Fibroblast of villous mesenchyme (primary cell): Measurements from ENCODE around the gene SMAD6. TPM values are rescaled to one million over a fixed set of nuclear protein-coding genes. Genes with fewer than 3 reads are reported as not detected.

Experiments used
- DNase-seq: peaks from one replicate; pipeline ENCODE4 v3.0.0-alpha.2; 2010; ENCODE audit warnings: low read depth
- H3K4me3 ChIP-seq: 2 replicates; pipeline ENCODE4 v1.5.1; 2011; ENCODE audit warnings: low read depth, mild to moderate bottlenecking, low read length
- total RNA-seq: library from RNA; depleted of rRNA; stranded (reverse); fragments of >200 nt; gene quantifications from 2 replicates; pipeline ENCODE4 v1.2.3, GENCODE V29; 2012
- TF ChIP-seq, protein P1 (sequence below): IDR thresholded peaks from 2 replicates; pipeline ENCODE4 v1.5.1; 2012; ENCODE audit warnings: low read depth, mild to moderate bottlenecking, low read length; ENCODE audit not compliant: insufficient read depth

SMAD6 gene
- total RNA-seq, 1 donor = 3.0 TPM

GRCh38 chr15:66787489-66787871 lies 85.4 kb downstream of the SMAD6 start:
- H3K4me3 ChIP-seq = no peak overlapping the region
- TF ChIP-seq, protein P1, sequence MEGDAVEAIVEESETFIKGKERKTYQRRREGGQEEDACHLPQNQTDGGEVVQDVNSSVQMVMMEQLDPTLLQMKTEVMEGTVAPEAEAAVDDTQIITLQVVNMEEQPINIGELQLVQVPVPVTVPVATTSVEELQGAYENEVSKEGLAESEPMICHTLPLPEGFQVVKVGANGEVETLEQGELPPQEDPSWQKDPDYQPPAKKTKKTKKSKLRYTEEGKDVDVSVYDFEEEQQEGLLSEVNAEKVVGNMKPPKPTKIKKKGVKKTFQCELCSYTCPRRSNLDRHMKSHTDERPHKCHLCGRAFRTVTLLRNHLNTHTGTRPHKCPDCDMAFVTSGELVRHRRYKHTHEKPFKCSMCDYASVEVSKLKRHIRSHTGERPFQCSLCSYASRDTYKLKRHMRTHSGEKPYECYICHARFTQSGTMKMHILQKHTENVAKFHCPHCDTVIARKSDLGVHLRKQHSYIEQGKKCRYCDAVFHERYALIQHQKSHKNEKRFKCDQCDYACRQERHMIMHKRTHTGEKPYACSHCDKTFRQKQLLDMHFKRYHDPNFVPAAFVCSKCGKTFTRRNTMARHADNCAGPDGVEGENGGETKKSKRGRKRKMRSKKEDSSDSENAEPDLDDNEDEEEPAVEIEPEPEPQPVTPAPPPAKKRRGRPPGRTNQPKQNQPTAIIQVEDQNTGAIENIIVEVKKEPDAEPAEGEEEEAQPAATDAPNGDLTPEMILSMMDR = no peak
- DNase-seq = no peak

- no peak overlapping the region for H3K4me3 ChIP-seq
- TF ChIP-seq, protein P1 = no peak
- DNase-seq = no peak
Measured at GRCh38 chr15:66788024-66788423, 86.0 kb downstream of the SMAD6 start.

DNA sequence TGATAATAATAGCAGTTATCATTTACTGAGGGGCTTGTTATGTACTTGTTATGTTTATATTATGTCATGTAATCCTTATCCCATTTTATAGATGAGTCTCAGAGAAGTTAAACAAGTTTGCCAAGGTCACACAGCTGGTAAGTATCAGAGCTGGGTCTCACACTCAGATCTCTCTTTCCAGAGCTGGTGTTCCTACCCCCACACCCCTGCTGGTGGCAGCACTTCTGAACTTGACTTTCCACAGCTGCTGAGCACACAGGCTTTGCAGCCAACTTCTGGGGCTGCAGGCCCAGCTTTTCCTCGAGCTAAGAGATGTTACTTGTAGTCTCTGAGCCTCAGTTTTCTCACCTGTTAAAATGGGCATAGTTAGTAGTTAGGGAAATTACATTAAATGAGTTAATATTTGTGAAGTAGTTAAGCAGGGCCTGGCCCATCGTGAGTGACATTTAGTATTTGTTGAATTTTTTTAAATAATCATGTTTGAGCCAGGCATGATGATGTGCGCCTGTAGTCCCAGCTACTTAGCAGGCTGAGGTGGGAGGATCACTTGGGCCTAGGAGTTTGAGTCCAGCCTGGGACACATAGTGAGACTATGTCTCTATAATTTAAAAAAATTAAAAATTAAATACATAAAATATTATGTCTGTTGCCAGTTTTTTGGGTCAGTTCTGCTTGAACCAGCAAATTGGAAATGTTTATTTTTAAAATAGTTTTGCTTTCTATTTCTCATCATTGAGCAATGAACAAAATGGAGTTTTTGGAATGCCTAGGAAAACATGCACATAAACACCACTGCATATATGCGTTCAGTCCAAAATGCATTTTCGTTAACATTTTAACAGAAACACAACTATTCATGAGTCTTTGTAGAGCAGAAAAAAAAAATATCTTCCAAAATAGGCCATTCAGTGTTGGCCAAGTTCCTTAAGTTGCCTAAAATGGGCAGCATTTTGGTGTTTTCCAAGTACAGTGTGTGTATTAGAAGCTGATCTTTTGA lies 87.3 kb downstream of the SMAD6 start:
- TF ChIP-seq, protein P1 = peak; percentile 76
- H3K4me3 ChIP-seq = no peak overlapping the region
- peak; percentile 92 for DNase-seq

DNA sequence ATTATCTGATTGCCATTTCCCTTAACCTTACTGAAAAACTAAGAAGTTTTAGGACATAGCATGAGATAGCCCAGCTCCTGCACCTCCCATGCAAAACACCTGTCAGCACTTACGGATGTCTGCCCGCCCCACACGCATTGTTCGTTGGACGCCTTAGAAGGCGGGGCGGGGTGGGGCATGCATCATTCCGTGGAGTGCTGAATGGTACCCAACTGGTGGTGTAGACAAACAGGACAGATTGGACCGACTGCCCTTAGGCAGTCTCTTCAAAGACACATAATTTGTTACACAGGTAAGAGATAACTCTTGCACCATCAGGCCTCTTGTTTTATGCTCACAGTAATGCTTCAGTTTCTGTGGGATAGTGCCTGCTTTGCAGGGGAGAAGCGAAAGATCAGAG lies 93.8 kb downstream of the SMAD6 start:
- TF ChIP-seq, protein P1 = no peak

DNA sequence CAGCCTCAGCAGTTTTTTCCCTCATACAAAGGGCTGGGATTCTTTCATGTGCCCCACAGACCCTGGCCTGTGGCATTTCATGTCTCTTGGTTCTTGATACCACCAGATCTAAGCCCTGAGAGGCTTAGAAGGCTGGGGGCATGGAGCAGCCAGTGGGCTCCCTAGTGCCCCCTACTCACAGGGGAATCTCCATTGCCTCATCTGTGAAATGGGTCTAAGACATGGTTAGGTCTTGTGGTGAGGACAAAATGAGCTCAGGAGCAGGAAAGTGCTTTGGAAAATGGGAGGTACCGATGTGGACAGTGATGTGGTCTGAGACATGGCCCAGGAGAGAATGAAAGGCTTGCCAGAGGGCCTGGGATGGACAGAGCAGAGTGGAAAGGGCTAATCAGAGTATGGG lies 94.3 kb downstream of the SMAD6 start:
- TF ChIP-seq, protein P1 = no peak
- no peak for DNase-seq
- no peak overlapping the region for H3K4me3 ChIP-seq

More for the DNA sequence above, 93.8 kb downstream of the SMAD6 start:
- no peak overlapping the region for H3K4me3 ChIP-seq
- no peak for DNase-seq

GRCh38 chr15:66797921-66798320 lies 95.9 kb downstream of the SMAD6 start:
- no peak for DNase-seq
- no peak overlapping the region for H3K4me3 ChIP-seq
- TF ChIP-seq, protein P1 = no peak
